GM19455 (cell line): ENCODE data around the gene IFNLR1.

Experiments
- ATAC-seq: cut with Tn5 transposase; IDR thresholded peaks from one replicate; pipeline ENCODE4 v1.9.1; 2021; ENCODE audit not compliant: unreplicated experiment

The IFNLR1 gene

GRCh38 chr1:24178407-24178806, 8.7 kb downstream of the IFNLR1 start:
- ATAC-seq, result no peak

- no peak for ATAC-seq
Measured at GRCh38 chr1:24177161-24177560, 9.9 kb downstream of the IFNLR1 start.

GRCh38 chr1:24175033-24175755, 11.9 kb downstream of the IFNLR1 start:
- ATAC-seq, result no peak

GRCh38 chr1:24173638-24174575, 13.2 kb downstream of the IFNLR1 start:
- ATAC-seq, result no peak

GRCh38 chr1:24172598-24172997, 14.5 kb downstream of the IFNLR1 start:
- no peak for ATAC-seq

GRCh38 chr1:24169286-24169685, 17.8 kb downstream of the IFNLR1 start:
- no peak for ATAC-seq

- ATAC-seq, result no peak
Measured at GRCh38 chr1:24168245-24168644, 18.8 kb downstream of the IFNLR1 start.

- no peak for ATAC-seq
Measured at GRCh38 chr1:24167008-24167407, 20.1 kb downstream of the IFNLR1 start.

- no peak for ATAC-seq
Measured at GRCh38 chr1:24165500-24165899, 21.6 kb downstream of the IFNLR1 start.

GRCh38 chr1:24164004-24164403, 23.1 kb downstream of the IFNLR1 start:
- no peak for ATAC-seq

GRCh38 chr1:24162201-24162600, 24.9 kb downstream of the IFNLR1 start:
- ATAC-seq, result no peak

GRCh38 chr1:24161270-24161669, 25.8 kb downstream of the IFNLR1 start:
- ATAC-seq, result no peak

- ATAC-seq, result no peak
Measured at GRCh38 chr1:24159366-24159765, 27.7 kb downstream of the IFNLR1 start.

- ATAC-seq, result no peak
Measured at GRCh38 chr1:24157918-24158481, 29.1 kb downstream of the IFNLR1 start.

- ATAC-seq, result no peak
Measured at GRCh38 chr1:24156542-24157260, 30.4 kb downstream of the IFNLR1 start.

GRCh38 chr1:24155011-24155782, 31.9 kb downstream of the IFNLR1 start:
- ATAC-seq, result no peak

- ATAC-seq, result no peak
Measured at GRCh38 chr1:24154215-24154614, 32.9 kb downstream of the IFNLR1 start.

- no peak for ATAC-seq
Measured at GRCh38 chr1:24152631-24153494, 34.2 kb downstream of the IFNLR1 start.

GRCh38 chr1:24151175-24151533, 35.9 kb downstream of the IFNLR1 start:
- no peak for ATAC-seq
